ENCODE results near the gene METTL21C.

The METTL21C gene

GRCh38 chr13:102642475-102642874 is 52.4 kb downstream of the METTL21C start:
- no peaks in the 10 kb centered on the region for H3K9me3 ChIP-seq (ENCODE audit: control insufficient read depth, insufficient read depth, low read depth, low read length)
- H3K27ac ChIP-seq (ENCODE audit: low read depth, low read length), result no peak overlapping the region
- peaks cover 99% of the 10 kb centered on the region for H3K36me3 ChIP-seq (ENCODE audit: control insufficient read depth, insufficient read depth, low read length)
- H3K9ac ChIP-seq (ENCODE audit: low read length), result no peak overlapping the region
- H3K4me1 ChIP-seq (ENCODE audit: control insufficient read depth, insufficient read depth, low read length), result no peaks in the 10 kb centered on the region
- H3K4me3 ChIP-seq (ENCODE audit: low read depth, low read length), result no peak overlapping the region
- no peaks in the 10 kb centered on the region for H3K27me3 ChIP-seq (ENCODE audit: control insufficient read depth, insufficient read depth, low read length)

- Histone ChIP-seq H3K4me3 (ENCODE audit: low read depth, low read length) (no peak overlapping the region), H3K9me3 (ENCODE audit: control insufficient read depth, insufficient read depth, low read depth, low read length) (no peaks in the 10 kb centered on the region), H3K36me3 (ENCODE audit: control insufficient read depth, insufficient read depth, low read length) (peaks cover 99% of the 10 kb centered on the region), H3K27ac (ENCODE audit: low read depth, low read length) (no peak overlapping the region), H3K4me1 (ENCODE audit: control insufficient read depth, insufficient read depth, low read length) (no peaks in the 10 kb centered on the region), H3K27me3 (ENCODE audit: control insufficient read depth, insufficient read depth, low read length) (no peaks in the 10 kb centered on the region), H3K9ac (ENCODE audit: low read length) (no peak overlapping the region)
These were observed 52.8 kb downstream of the METTL21C start for GRCh38 chr13:102642029-102642428.

- Histone ChIP-seq H3K27me3 (ENCODE audit: control insufficient read depth, insufficient read depth, low read length) (no peaks in the 10 kb centered on the region), H3K4me1 (ENCODE audit: control insufficient read depth, insufficient read depth, low read length) (no peaks in the 10 kb centered on the region), H3K4me3 (ENCODE audit: low read depth, low read length) (no peak overlapping the region), H3K9me3 (ENCODE audit: control insufficient read depth, insufficient read depth, low read depth, low read length) (no peaks in the 10 kb centered on the region), H3K9ac (ENCODE audit: low read length) (no peak overlapping the region), H3K27ac (ENCODE audit: low read depth, low read length) (no peak overlapping the region), H3K36me3 (ENCODE audit: control insufficient read depth, insufficient read depth, low read length) (peaks cover 100% of the 10 kb centered on the region)
These were observed 56.1 kb downstream of the METTL21C start for GRCh38 chr13:102638741-102639140.

Data from HUES6 (cell line).